ENCODE measurements around the gene PCBD1.

DNA sequence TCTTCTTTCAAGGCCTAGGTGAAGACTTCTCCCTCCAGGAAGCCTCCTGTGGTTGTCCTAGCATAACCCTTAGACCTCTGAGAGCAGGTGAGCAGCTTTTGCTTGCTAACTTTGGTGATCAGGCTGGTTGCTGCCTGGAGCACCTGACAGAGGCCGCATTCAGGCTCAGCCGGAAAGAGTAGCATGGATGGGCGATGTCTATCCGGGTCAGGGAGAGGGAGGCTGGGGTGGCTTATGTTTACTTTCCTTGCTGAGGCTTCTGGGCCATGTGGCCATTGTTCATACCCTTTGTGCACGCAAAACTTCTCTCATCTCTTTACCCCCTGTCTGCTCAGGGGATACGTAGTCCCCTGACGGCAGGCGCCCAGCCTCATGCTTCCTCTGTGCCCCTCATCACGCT lies 27.4 kb upstream of the PCBD1 start:
- TF ChIP-seq, protein P1, sequence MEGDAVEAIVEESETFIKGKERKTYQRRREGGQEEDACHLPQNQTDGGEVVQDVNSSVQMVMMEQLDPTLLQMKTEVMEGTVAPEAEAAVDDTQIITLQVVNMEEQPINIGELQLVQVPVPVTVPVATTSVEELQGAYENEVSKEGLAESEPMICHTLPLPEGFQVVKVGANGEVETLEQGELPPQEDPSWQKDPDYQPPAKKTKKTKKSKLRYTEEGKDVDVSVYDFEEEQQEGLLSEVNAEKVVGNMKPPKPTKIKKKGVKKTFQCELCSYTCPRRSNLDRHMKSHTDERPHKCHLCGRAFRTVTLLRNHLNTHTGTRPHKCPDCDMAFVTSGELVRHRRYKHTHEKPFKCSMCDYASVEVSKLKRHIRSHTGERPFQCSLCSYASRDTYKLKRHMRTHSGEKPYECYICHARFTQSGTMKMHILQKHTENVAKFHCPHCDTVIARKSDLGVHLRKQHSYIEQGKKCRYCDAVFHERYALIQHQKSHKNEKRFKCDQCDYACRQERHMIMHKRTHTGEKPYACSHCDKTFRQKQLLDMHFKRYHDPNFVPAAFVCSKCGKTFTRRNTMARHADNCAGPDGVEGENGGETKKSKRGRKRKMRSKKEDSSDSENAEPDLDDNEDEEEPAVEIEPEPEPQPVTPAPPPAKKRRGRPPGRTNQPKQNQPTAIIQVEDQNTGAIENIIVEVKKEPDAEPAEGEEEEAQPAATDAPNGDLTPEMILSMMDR (IDR thresholded peaks at IDR 0.05 in 2 of 3, conservative IDR thresholded peaks at IDR 0.05 in 1 of 3; ENCODE audit: borderline replicate concordance in 1 of 3, insufficient read depth in 1 of 3, low read depth in 2 of 3, low read length in 2 of 3) = no peak
- TF ChIP-seq ZNF274 (IDR thresholded peaks at IDR 0.05; ENCODE audit: low read depth, low read length) (no peak), POLR2A (IDR thresholded peaks at IDR 0.05; ENCODE audit: borderline replicate concordance, extremely low read depth, insufficient read depth, insufficient read length) (no peak), JUND (IDR thresholded peaks at IDR 0.05) (no peak)
- TF ChIP-seq, protein P2, sequence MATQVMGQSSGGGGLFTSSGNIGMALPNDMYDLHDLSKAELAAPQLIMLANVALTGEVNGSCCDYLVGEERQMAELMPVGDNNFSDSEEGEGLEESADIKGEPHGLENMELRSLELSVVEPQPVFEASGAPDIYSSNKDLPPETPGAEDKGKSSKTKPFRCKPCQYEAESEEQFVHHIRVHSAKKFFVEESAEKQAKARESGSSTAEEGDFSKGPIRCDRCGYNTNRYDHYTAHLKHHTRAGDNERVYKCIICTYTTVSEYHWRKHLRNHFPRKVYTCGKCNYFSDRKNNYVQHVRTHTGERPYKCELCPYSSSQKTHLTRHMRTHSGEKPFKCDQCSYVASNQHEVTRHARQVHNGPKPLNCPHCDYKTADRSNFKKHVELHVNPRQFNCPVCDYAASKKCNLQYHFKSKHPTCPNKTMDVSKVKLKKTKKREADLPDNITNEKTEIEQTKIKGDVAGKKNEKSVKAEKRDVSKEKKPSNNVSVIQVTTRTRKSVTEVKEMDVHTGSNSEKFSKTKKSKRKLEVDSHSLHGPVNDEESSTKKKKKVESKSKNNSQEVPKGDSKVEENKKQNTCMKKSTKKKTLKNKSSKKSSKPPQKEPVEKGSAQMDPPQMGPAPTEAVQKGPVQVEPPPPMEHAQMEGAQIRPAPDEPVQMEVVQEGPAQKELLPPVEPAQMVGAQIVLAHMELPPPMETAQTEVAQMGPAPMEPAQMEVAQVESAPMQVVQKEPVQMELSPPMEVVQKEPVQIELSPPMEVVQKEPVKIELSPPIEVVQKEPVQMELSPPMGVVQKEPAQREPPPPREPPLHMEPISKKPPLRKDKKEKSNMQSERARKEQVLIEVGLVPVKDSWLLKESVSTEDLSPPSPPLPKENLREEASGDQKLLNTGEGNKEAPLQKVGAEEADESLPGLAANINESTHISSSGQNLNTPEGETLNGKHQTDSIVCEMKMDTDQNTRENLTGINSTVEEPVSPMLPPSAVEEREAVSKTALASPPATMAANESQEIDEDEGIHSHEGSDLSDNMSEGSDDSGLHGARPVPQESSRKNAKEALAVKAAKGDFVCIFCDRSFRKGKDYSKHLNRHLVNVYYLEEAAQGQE (IDR thresholded peaks at IDR 0.05; ENCODE audit: low read depth) = no peak
- TF ChIP-seq, protein P3, sequence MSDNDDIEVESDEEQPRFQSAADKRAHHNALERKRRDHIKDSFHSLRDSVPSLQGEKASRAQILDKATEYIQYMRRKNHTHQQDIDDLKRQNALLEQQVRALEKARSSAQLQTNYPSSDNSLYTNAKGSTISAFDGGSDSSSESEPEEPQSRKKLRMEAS (IDR thresholded peaks at IDR 0.05) = no peak
